GM04503 (cell line): ENCODE measurements around the gene TMEM131.
"Not testable (repeated sequence)": the region's sequence is repeated elsewhere in the genome, so short reads cannot be mapped to it uniquely, and the experiment has no call there.

Experiments used
- DNase-seq: peaks from one replicate; pipeline ENCODE4 v3.0.0-alpha.2; 2012; ENCODE audit warnings: low read depth

TMEM131 gene

DNA sequence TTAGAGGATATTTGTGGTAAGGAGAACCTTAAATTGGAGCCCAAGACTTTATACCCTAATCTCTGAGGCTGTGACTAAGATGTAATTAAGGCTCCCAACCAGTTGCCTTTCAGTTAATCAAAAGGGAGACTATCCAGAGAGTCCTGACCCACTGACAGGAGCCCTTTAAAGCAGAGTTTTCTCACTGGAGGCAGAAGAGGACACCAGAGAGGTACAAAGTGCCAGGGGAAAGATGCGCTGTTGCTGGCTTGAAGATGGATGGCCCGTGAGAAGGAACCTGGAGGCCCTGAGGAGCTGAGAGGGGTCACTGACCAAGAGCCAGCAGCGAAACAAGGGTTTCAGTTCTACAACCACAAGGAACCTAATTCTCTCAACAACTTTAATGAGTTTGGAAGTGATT lies 137.3 kb downstream of the TMEM131 start:
- no peak for DNase-seq

- DNase-seq, result no peak
Observed at GRCh38 chr2:97857553-97857952, 138.2 kb downstream of the TMEM131 start.

DNA sequence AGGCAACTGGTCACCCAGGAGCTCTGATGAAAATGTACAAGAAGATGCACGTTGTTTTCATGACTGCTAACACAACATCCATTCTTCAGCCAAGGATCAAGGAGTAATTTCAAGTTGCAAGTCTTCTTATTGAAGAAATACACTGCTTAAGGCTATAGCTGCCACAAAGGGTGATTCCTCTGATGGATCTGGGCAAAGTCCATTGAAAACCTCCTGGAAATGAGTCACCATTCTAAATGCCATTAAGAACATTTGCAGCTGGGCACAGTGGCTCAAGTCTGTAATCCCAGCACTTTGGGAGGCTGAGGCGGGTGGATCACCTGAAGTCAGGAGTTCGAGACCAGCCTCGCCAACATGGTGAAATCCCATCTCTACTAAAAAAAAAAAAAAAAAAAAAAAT lies 142.7 kb downstream of the TMEM131 start:
- not testable (repeated sequence) for DNase-seq

DNA sequence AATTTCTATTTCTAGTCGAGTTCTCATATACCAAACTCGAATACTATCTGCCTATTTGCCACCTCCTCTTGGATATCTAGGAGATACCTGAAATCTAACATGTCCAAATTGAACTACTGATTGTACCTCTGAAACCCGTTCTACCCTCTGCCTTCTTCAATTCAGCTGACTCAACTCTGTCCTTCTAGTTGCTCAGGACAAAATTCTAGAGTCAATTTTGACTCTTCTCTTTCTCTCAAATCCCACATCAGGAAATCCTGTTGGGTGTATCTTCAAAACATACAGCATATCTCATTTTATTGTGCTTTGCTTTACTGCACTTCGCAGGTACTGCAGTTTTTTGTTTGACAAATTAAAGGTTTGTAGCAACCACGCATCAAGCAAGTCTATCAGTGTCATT lies 144.6 kb downstream of the TMEM131 start:
- DNase-seq, result no peak

DNA sequence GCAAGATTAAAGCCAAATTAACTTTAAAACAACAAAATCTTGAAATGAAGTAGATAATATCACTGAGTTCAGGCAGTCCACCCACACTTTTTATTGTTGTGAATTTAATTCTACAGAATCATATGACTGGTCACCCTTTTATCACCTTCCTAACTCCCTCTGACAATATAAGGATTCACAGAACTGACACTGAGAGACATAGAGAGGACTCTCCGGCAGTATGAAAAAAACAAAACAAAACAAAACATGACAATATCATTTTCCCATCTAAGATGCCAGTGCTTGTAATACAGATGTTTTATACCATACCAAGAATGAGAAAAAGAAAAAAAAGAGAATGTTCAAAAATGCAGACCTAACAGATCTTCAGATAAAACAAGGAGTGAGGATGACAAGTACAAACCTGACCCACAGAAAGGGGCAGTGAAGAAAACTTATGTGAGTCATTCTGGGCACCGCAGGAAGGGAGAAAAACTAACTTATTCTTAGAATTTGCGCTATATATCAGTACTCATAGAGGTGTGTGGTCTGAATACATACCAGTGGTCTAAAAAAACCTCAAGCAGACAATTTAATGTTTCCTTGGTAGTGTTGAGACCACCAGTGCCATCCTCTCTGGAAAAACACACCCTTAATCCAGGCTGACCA lies 145.7 kb downstream of the TMEM131 start:
- DNase-seq, result no peak

DNA sequence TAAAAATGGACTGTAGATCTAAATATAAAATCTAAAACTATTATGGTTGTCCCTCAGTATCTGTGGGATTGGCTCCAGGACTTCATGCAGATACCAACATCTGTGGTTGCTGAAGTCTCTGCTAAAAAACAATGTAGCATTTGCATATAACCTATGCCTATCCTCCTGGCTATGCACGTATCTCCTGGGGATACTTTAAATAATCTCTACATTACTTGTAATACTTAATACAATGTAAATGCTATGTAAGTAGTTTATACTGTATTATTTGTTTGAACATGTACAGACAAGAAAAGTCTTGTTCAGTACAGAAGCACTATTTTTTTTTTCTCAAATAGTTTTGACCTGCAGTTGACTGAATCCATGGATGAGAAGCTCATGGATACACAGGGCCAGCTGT lies 147.4 kb downstream of the TMEM131 start:
- DNase-seq, result no peak

DNA sequence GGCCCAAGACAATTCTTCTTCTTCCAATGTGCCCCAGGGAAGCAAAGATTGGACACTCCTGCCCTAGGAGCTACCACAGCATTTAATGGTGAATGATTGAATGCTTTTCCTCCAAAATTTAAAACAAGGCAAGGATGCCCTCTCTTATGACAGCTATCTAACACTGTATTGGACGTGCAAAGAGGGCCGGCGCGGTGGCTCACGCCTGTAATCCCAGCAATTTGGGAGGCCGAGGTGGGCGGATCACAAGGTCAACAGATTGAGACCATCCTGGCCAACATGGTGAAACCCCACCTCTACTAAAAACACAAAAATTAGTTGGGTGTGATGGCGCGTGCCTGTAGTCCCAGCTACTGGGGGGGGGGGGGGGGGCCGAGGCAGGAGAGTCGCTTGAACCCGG lies 149.0 kb downstream of the TMEM131 start:
- DNase-seq, result not testable (repeated sequence)

GRCh38 chr2:97845818-97846217 lies 149.9 kb downstream of the TMEM131 start:
- DNase-seq, result no peak

DNA sequence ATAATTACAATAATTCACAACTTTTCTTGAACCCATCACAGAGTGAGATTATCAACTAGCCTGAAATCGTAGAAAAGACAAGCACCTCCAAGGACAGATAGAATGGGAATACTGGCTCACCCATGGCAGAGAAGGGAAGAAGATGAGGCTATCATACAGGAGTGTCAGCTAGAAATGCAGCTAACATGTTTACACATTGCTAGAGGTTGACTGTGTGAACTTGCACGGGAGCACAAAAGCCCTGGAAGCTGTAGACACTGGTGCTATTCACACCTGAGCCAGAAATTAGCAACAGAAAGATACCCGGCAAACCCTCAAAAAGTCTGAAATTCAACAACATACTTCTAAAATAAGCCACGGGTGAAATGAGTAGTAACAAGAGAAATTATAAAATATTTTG lies 150.6 kb downstream of the TMEM131 start:
- no peak for DNase-seq

DNA sequence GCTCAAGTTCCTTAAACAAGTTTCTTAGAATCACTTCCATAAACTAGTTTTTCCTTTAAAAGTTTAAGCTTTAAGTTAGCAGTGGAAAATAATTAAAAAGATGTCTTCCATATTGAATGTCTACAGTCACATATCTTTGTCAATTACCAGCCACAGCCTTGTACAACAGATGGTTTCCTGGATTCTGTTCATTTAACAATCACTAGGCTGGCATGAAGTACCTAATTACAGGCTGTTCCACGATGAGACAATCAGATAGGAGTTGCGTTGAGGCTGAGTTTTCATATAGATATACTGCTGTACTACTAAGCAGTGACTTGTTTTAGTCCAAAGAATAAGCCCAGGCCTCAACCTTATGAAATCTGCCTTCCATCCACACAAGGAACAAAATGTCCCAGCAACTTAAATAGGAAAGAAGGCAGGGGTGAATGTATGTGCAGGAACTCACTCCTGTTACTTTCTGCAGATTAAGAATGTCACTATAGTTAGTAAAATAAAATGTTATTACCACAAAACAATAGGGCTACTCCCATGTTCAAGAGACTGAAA lies 151.4 kb downstream of the TMEM131 start:
- no peak for DNase-seq

DNA sequence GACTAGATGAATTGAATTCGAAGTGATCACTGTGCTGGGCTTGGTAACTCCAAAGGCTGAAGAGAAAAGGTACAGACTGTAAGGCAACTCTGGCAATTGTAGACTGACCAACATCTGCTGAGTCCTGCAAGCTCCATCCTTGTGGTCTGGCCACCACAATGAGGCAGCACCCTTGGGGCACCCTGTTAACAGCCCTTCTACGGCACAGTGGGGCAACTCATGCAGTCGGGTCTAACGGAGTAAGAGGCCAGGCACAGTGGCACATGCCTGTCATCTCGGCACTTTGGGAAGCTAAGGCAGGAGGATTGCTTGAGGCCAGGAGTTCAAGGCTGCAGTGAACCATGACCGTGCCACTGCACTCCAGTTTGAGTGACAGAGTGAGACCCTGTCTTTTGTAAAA lies 155.6 kb downstream of the TMEM131 start:
- no peak for DNase-seq

DNA sequence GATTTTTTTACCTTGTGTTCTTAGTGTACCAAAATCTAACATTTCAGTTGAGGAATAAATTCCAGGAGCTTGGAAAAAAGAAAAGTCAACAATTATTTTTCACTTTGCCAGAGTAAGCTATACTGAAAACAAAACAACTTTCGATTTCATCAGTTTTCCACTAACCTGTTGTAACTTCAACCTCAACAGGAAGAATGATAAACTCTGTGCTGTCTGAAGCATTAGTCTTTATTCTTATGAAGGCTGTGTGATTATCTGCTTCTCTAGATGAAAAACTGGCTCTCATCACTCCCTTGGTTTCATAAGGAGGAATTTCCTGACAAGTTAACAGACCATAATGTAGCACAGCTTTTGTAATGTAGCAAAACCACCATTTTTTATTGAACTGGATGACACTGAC lies 161.1 kb downstream of the TMEM131 start:
- DNase-seq, result no peak

DNA sequence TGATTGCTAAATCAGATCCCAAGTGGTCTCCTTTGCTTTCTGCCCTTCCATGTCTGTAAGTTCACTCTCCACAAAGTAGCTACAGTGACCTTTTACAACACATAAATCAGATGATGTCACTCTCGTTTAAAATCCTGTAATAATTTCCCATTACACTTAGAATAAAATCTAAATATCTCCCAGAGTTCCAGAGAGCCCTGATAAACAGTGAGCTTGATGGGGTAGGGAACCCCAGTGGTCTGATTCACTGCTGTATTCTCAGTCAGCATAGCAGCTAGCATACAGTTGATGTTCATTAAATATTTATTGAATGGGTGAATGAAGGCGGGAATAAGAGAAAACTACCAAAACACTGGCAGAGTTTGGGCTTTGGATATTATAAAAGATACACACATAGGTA lies 164.6 kb downstream of the TMEM131 start:
- DNase-seq, result no peak

GRCh38 chr2:97829255-97829654 lies 166.5 kb downstream of the TMEM131 start:
- not testable (repeated sequence) for DNase-seq

GRCh38 chr2:97827013-97827412 lies 168.7 kb downstream of the TMEM131 start:
- DNase-seq, result not testable (repeated sequence)

DNA sequence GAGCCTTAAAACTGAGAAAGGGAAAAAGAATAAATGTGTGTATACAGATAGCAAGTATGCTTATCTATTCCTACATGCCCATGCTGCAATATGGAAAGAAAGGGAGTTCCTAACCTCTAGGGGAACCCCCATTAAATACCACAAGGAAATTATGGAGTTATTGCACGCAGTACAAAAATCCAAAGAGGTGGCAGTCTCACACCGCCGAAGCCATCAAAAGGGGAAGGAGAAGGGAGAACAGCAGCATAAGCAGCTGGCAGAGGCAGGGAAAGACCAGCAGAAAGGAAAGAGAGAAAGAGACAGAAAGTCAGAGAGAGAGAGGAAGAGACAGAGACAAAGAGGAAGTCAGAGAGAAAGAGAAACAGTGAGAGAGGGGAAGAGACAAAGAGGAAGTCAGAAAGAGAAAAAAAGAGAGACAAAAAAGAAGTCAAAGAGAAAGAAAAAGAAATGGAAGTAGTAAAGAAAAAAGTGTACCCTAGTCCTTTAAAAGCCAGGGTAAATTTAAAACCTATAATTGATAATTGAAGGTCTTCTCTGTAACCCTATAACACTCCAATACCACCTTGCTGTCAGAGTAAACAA lies 169.4 kb downstream of the TMEM131 start:
- DNase-seq, result not testable (repeated sequence)

DNA sequence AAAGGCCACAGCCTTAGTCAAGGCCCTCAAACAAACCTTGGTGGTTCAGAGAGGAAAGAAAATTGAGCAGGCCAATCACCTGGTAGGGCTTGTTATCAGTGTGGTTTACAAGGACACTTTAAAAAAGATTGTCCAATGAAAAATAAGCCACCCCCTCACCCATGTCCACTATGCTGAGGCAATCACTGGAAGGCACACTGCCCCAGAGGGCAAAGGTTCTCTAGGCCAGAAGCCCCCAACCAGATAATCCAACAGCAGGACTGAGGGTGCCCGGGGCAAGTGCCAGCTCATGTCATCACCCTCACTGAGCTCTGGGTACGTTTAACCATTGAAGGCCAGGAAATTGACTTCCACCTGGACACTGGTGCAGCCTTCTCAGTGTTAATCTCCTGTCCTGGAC lies 171.7 kb downstream of the TMEM131 start:
- DNase-seq, result not testable (repeated sequence)

DNA sequence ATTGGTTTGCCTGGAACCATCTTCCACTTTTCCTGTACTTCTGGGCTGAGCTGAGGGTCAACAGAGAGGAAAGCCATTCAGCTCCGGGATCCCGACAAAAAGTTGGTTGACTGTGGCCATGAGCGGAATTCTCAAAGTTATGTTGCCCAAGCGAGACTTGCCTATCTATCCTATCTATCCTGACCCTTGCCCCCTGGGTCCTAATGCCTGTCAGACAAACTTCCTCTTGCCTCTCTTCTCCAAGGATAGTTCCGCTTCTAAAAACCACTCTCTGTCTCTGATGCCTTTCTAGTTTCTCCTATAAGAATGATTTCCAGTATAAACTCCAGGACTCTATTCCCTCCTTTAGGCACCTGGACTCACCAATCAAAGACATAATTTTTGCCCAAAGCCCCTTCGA lies 173.9 kb downstream of the TMEM131 start:
- DNase-seq, result not testable (repeated sequence)

DNA sequence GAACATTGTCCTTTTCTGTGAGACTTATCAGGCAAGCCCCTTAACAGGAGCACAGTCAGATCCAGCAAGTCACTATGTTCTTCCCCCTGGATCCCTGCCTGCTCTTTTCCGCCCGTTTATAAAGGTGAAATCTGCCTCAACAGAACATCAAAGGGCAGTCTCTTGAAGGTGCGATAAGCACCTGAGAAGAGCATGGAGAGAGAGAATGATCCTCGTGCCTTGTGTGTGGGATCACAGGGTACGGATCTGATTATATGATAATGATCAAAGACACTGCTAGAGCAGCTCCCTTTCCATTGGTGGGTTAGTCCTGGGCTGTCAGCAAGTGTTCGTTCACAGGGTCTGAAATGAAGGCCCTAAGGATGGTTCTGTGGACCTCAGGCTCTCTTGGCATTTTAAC lies 176.0 kb downstream of the TMEM131 start:
- no peak for DNase-seq

DNA sequence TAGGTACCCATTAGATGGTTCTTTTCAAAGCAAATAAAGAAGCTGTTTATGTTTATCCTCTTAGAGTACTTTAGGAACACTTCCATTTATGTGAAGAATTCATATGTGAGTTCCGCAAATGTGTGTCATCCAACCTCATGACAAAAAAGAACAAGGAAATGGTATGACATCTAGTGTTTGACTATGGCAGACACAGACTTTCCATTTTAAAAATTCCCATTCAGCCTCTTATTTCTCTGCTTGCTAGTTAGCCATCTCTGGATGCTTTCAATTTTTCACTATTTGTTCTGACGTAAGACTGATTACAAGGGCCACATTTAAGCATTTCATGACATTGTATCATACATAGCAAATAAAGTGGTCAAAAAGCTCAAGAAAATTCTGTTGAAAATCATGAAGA lies 179.3 kb downstream of the TMEM131 start:
- no peak for DNase-seq

DNA sequence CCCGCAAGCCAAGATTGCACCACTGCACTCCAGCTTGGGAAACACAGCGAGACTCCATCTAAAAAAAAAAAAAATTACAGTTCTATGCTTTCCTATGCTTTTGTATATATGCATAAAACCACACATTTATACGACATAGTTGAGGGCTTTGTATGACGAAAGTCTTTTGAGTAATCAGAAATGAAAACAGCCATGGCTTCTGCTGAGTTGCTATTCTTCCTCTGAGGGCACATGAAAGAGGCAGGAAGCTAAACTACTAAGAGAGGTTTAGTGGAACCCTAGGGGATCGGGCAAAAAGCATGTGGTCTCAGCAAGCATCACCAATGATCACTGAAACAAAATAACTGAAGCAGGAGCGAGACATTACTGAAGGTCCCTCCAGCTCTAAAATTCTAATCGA lies 182.8 kb downstream of the TMEM131 start:
- DNase-seq, result no peak

DNA sequence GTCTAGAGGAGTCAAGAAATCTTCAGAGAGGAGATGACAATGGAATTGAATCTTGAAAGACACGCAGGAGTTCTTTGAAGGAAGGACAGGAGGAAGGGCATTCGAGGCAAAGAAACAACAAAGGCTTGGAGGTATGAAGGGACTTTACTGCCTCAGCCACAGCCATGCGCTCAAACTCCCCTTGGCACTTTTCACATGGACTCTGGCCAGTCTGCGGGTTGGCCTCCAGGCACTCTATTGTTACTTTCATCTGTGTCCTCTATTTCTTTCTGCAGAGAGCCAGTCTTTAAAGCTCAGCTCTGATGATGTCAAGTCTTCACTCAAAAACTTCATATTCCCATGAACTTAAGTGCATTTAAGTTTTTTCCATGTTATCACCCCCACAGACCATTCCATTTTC lies 186.9 kb downstream of the TMEM131 start:
- DNase-seq, result no peak

GRCh38 chr2:97806738-97807618 lies 188.8 kb downstream of the TMEM131 start:
- DNase-seq, result no peak
